ENCODE results near the gene UBAC2. TPM values are rescaled to one million over a fixed set of nuclear protein-coding genes. Genes with fewer than 3 reads are reported as not detected.

Gene UBAC2
- total RNA-seq, 4 donors from 2014 or later, result 56.8 to 88.5 (median 77.7) TPM

- no peaks in the 10 kb centered on the region for H3K9me3 ChIP-seq
- H3K36me3 ChIP-seq, result no peaks in the 10 kb centered on the region
- TF ChIP-seq POLR2A (IDR thresholded peaks at IDR 0.05) (no peak), CTCF (IDR thresholded peaks at IDR 0.05) (no peak)
- peaks cover 23 to 31% of the 10 kb centered on the region in 2 donors for H3K4me1 ChIP-seq
- no peak overlapping the region for H3K27ac ChIP-seq
- no peak overlapping the region for H3K4me3 ChIP-seq (replicated peaks in 1 of 3)
- DNase-seq, result no peak
- intact Hi-C loops (cut with DNase I), result no loop called here
- WGBS, 2 donors, result 95 to 97% methylated on average over 8 of the region's 8 CpGs
- H3K27me3 ChIP-seq, result no peaks in the 10 kb centered on the region
Measured at GRCh38 chr13:99221567-99222239, 21.0 kb downstream of the UBAC2 start.

- no peaks in the 10 kb centered on the region for H3K36me3 ChIP-seq
- H3K27ac ChIP-seq, result no peak overlapping the region
- intact Hi-C loops (cut with DNase I), result no loop called here
- H3K9me3 ChIP-seq, result no peaks in the 10 kb centered on the region
- WGBS, 2 donors, result 74 to 76% methylated on average over 1 of the region's 1 CpG
- DNase-seq, result no peak
- no peak overlapping the region for H3K4me3 ChIP-seq (replicated peaks in 1 of 3)
- TF ChIP-seq CTCF (IDR thresholded peaks at IDR 0.05) (no peak), POLR2A (IDR thresholded peaks at IDR 0.05) (no peak)
- no peaks in the 10 kb centered on the region for H3K27me3 ChIP-seq
- H3K4me1 ChIP-seq, result peaks cover 6 to 13% of the 10 kb centered on the region in 2 donors
Measured at GRCh38 chr13:99223587-99223986, 22.9 kb downstream of the UBAC2 start.

- Histone ChIP-seq H3K27ac (no peak overlapping the region), H3K4me3 (replicated peaks in 1 of 3) (no peak overlapping the region), H3K36me3 (no peaks in the 10 kb centered on the region), H3K4me1 (peaks cover 1 to 13% of the 10 kb centered on the region in 2 donors), H3K27me3 (no peaks in the 10 kb centered on the region), H3K9me3 (no peaks in the 10 kb centered on the region)
- DNase-seq, result no peak
- TF ChIP-seq POLR2A (IDR thresholded peaks at IDR 0.05) (no peak), CTCF (IDR thresholded peaks at IDR 0.05) (no peak)
- intact Hi-C loops (cut with DNase I), result no loop called here
- 69 to 85% methylated on average over 2 of the region's 2 CpGs for WGBS, 2 donors
Measured at GRCh38 chr13:99224021-99224420, 23.4 kb downstream of the UBAC2 start.

GRCh38 chr13:99225078-99225477 lies 24.4 kb downstream of the UBAC2 start:
- intact Hi-C loops (cut with DNase I), result no loop called here
- no peak for TF ChIP-seq CTCF (IDR thresholded peaks at IDR 0.05)
- TF ChIP-seq POLR2A (IDR thresholded peaks at IDR 0.05), result no peak
- 77 to 79% methylated on average over 4 of the region's 4 CpGs for WGBS, 2 donors
- no peaks in the 10 kb centered on the region for H3K27me3 ChIP-seq
- no peak for DNase-seq
- no peaks in the 10 kb centered on the region for H3K36me3 ChIP-seq
- H3K4me1 ChIP-seq, result peaks cover 0 to 14% of the 10 kb centered on the region in 2 donors
- H3K27ac ChIP-seq, result no peak overlapping the region
- no peak overlapping the region for H3K4me3 ChIP-seq (replicated peaks in 1 of 3)
- no peaks in the 10 kb centered on the region for H3K9me3 ChIP-seq

GRCh38 chr13:99226513-99226912 lies 25.9 kb downstream of the UBAC2 start:
- TF ChIP-seq POLR2A (IDR thresholded peaks at IDR 0.05), result no peak
- no peak for TF ChIP-seq CTCF (IDR thresholded peaks at IDR 0.05)
- WGBS, 2 donors, result 73 to 84% methylated on average over 2 of the region's 2 CpGs
- Histone ChIP-seq H3K9me3 (no peaks in the 10 kb centered on the region), H3K27ac (no peak overlapping the region), H3K4me3 (replicated peaks in 1 of 3) (no peak overlapping the region), H3K4me1 (peaks cover 0 to 14% of the 10 kb centered on the region in 2 donors), H3K27me3 (no peaks in the 10 kb centered on the region), H3K36me3 (no peaks in the 10 kb centered on the region)
- intact Hi-C loops (cut with DNase I), result no loop called here
- DNase-seq, result no peak
